ENCODE data around the gene AARS2.

DNA sequence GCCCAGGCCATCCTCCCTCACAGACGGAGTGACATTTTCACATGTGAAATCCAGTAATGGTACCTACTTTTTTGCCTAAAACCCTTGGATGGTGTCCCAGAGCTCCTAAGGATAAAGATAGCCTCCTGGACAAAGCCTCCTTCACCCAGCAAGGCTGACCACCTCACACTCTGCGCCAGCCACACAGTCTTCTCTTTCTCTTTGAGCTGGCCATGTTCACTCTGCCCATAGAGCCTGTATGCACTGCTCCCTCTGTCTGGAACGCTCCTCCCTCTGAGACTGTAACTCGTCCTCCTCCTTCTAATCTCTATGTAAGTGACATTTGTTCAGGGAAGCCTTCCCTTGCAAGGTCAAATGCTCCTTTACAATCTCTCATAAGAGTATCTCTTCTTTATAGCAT is 28.3 kb downstream of the AARS2 start:
- no peak for TF ChIP-seq CTCF (conservative IDR thresholded peaks at IDR 0.05 in 1 of 2, IDR thresholded peaks at IDR 0.05 in 1 of 2; ENCODE audit: low read depth in 1 of 2, low read length in 2 of 2)
- no peak for TF ChIP-seq EZH2 (IDR thresholded peaks at IDR 0.05; ENCODE audit: low read length, missing control alignments)

Measured in fibroblast of lung (primary cell).